Osteoblast (primary cell): Measurements from ENCODE around the gene MCOLN3. TPM values are rescaled to one million over a fixed set of nuclear protein-coding genes. Genes with fewer than 3 reads are reported as not detected.

ENCODE experiments used
- DNase-seq: peaks from one replicate; pipeline ENCODE4 v3.0.0; 2011; ENCODE audit warnings: low spot score, mixed read lengths; ENCODE audit not compliant: insufficient read length; ENCODE audit errors: missing footprints
- H2AFZ ChIP-seq: 2 replicates; pipeline ENCODE4 v1.6.0; 2011; ENCODE audit warnings: mild to moderate bottlenecking, low read length
- H3K27ac ChIP-seq: 2 replicates; pipeline ENCODE4 v1.5.1; 2011; ENCODE audit warnings: mild to moderate bottlenecking, low read depth, low read length, moderate library complexity
- H3K27me3 ChIP-seq: 2 replicates; pipeline ENCODE4 v1.6.0; 2012; ENCODE audit warnings: mild to moderate bottlenecking, control low read depth, inconsistent platforms, low read length, moderate library complexity; ENCODE audit not compliant: insufficient read depth
- H3K36me3 ChIP-seq: 2 replicates; pipeline ENCODE4 v1.5.1; 2011; ENCODE audit warnings: mild to moderate bottlenecking, low read length, control low read depth, moderate library complexity; ENCODE audit not compliant: insufficient read depth
- H3K4me1 ChIP-seq: 2 replicates; pipeline ENCODE4 v1.5.1; 2011; ENCODE audit warnings: mild to moderate bottlenecking, low read length, control low read depth, moderate library complexity; ENCODE audit not compliant: insufficient read depth
- H3K4me2 ChIP-seq: 2 replicates; pipeline ENCODE4 v1.6.0; 2011; ENCODE audit warnings: mild to moderate bottlenecking, low read length; ENCODE audit not compliant: insufficient read depth
- H3K4me3 ChIP-seq: fragments of 200-600 bp; sonication (generic); 3 replicates; pipeline ENCODE4 v1.5.1; 2012; ENCODE audit warnings: mild to moderate bottlenecking, low read length, inconsistent platforms; ENCODE audit not compliant: insufficient read depth
- H3K79me2 ChIP-seq: 2 replicates; pipeline ENCODE4 v1.6.0; 2012; ENCODE audit warnings: mild to moderate bottlenecking, low read length, control low read depth, inconsistent platforms; ENCODE audit not compliant: insufficient read depth
- H3K9me3 ChIP-seq: 2 replicates; pipeline ENCODE4 v1.5.1; 2011; ENCODE audit warnings: low read depth, low read length, control low read depth
- H4K20me1 ChIP-seq: 2 replicates; pipeline ENCODE4 v1.6.0; 2012; ENCODE audit warnings: mild to moderate bottlenecking, low read length, control low read depth; ENCODE audit not compliant: insufficient read depth
- CTCF ChIP-seq: IDR thresholded peaks from 2 replicates; pipeline ENCODE4 v1.5.1; 2011; ENCODE audit warnings: mild to moderate bottlenecking, low read depth, low read length, moderate library complexity; ENCODE audit errors: extremely low read depth
- total RNA-seq: library from RNA; depleted of rRNA; stranded (reverse); fragments of >200 nt; gene quantifications from 2 replicates; pipeline ENCODE4 v1.2.3, GENCODE V29; 2012

Gene MCOLN3, protein sequence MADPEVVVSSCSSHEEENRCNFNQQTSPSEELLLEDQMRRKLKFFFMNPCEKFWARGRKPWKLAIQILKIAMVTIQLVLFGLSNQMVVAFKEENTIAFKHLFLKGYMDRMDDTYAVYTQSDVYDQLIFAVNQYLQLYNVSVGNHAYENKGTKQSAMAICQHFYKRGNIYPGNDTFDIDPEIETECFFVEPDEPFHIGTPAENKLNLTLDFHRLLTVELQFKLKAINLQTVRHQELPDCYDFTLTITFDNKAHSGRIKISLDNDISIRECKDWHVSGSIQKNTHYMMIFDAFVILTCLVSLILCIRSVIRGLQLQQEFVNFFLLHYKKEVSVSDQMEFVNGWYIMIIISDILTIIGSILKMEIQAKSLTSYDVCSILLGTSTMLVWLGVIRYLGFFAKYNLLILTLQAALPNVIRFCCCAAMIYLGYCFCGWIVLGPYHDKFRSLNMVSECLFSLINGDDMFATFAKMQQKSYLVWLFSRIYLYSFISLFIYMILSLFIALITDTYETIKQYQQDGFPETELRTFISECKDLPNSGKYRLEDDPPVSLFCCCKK
- total RNA-seq = 4.0 and 4.7 TPM in 2 replicates

- no peaks in the 10 kb centered on the region for H3K36me3 ChIP-seq
- TF ChIP-seq CTCF = no peak
- peak within 1 kb of the TSS; percentile 66 for H3K4me3 ChIP-seq
- H2AFZ ChIP-seq = peak within 1 kb of the TSS; percentile 15
- H3K9me3 ChIP-seq = no peaks in the 10 kb centered on the region
- H3K27ac ChIP-seq = no peak within 1 kb of the TSS
- no peaks in the 10 kb centered on the region for H3K4me1 ChIP-seq
- DNase-seq = peak; percentile 82
- H3K4me2 ChIP-seq = peak within 1 kb of the TSS; percentile 61
- H3K79me2 ChIP-seq = no peaks in the 10 kb centered on the region
- H4K20me1 ChIP-seq = no peaks in the 10 kb centered on the region
- peaks cover 75% of the 10 kb centered on the region for H3K27me3 ChIP-seq
Measured at GRCh38 chr1:85048296-85049064, at the start of gene MCOLN3. Gene MCOLN3 (minus strand): TSS chr1:85048500. CDS start chr1:85045360, 3,140 bp downstream.

DNA sequence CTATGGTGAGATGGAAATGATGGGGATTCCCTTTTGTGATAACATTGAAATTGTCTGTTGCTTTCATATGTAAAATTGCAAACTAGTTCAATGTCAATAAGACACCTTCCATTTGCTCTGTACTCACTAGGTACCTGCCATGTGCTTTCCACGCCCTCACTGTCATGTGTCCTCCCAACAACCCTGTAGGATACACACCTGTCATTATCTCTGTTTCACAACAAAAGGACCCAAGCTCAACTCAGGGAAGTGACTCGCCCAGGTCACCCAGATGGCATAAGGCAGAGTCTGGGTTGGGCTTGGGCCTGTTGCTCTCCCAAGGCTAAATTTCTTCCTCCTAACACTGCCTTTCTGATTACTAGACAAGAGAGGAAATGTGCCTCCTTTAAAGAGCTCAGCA lies 45.3 kb upstream of the MCOLN3 start:
- Histone ChIP-seq H3K9me3 (no peaks in the 10 kb centered on the region), H3K4me3 (no peak overlapping the region), H2AFZ (no peak overlapping the region), H3K4me1 (peaks cover 6% of the 10 kb centered on the region), H3K27me3 (no peaks in the 10 kb centered on the region), H3K36me3 (no peaks in the 10 kb centered on the region), H3K4me2 (no peak overlapping the region), H3K27ac (no peak overlapping the region), H3K79me2 (no peaks in the 10 kb centered on the region), H4K20me1 (no peaks in the 10 kb centered on the region)
- TF ChIP-seq CTCF = no peak
- DNase-seq = no peak

- peak overlapping the region; percentile 95 for H2AFZ ChIP-seq
- peak overlapping the region; percentile 69 for H3K4me3 ChIP-seq
- H3K79me2 ChIP-seq = no peaks in the 10 kb centered on the region
- no peaks in the 10 kb centered on the region for H3K36me3 ChIP-seq
- no peaks in the 10 kb centered on the region for H4K20me1 ChIP-seq
- no peak for TF ChIP-seq CTCF
- peak overlapping the region; percentile 84 for H3K4me2 ChIP-seq
- H3K27ac ChIP-seq = peak overlapping the region; percentile 21
- no peaks in the 10 kb centered on the region for H3K27me3 ChIP-seq
- no peaks in the 10 kb centered on the region for H3K9me3 ChIP-seq
- DNase-seq = peak; percentile 62
- peaks cover 6% of the 10 kb centered on the region for H3K4me1 ChIP-seq
Measured at GRCh38 chr1:85091671-85092280, 43.5 kb upstream of the MCOLN3 start.
